GM12801 (cell line): ENCODE results near the gene TMED10.

Source experiments
- CTCF ChIP-seq: IDR thresholded peaks from one replicate; pipeline ENCODE4 v1.5.1; 2011; ENCODE audit warnings: control low read depth; ENCODE audit not compliant: insufficient read length; ENCODE audit errors: extremely low read depth

The TMED10 gene

GRCh38 chr14:75107186-75107585, 69.2 kb downstream of the TMED10 start:
- no peak for TF ChIP-seq CTCF

GRCh38 chr14:75101491-75101890, 74.9 kb downstream of the TMED10 start:
- no peak for TF ChIP-seq CTCF

- TF ChIP-seq CTCF = no peak
Observed at GRCh38 chr14:75098682-75099081, 77.7 kb downstream of the TMED10 start.

GRCh38 chr14:75098212-75098611, 78.2 kb downstream of the TMED10 start:
- TF ChIP-seq CTCF = no peak

- TF ChIP-seq CTCF = no peak
Observed at GRCh38 chr14:75096959-75097358, 79.5 kb downstream of the TMED10 start.

GRCh38 chr14:75095690-75096089, 80.7 kb downstream of the TMED10 start:
- no peak for TF ChIP-seq CTCF

- no peak for TF ChIP-seq CTCF
Observed at GRCh38 chr14:75094896-75095295, 81.5 kb downstream of the TMED10 start.

- TF ChIP-seq CTCF = no peak
Observed at GRCh38 chr14:75092698-75093097, 83.7 kb downstream of the TMED10 start.
